Peyer's patch (tissue), 4 donors: ENCODE data around the gene C16orf95.

ENCODE experiments used
- POLR2A ChIP-seq, 2 donors: fragments of 450-650 bp; IDR thresholded peaks; one replicate each; pipeline ENCODE4 v1.5.1; 2017; ENCODE audit warnings: antibody characterized with exemption in 2 of 2, mild to moderate bottlenecking in 2 of 2, moderate library complexity in 2 of 2
- TF ChIP-seq, protein P1 (sequence below), 6 experiments: fragments of 450-650 bp in 4 of 6; fragments of 200-600 bp in 2 of 6; sonication (generic) in 1 of 6; IDR thresholded peaks; one replicate each; pipeline ENCODE4 v1.5.1; 2017 to 2019; ENCODE audit warnings: antibody characterized with exemption in 6 of 6, mild to moderate bottlenecking in 3 of 6, moderate library complexity in 1 of 6

DNA sequence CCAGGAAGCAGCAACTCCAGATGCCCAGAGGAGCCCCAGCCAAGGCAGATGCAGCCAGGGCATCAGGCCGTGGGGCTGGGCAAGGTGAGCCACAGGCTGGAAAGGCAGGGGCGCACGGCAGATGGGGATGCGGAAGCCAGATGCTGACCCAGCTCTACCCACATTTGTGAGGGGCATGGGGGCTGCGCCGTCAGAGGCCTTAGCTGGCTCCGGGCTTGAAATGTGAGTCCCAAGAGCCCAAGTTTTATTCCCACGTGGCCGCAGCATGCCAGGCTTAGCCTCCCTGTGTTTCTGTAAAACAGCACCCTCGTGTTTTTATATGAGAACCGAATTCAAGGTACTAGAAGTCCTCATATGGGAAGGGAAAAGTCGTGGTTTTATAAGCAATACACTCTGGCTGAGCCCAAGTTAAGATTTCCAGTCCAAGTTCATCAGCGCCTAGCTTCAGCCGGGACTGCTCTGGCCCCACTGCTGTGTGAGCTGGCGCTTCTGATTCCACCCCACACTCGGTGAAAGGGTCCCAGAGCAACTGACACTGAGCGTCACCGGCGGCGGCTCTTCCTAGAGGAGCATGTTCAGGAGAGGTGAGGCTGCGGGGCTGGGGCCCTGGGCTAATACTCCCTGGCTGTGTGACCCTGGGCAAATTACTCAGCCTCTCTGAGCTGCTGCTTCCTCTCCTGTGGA, 6.7 kb upstream of the C16orf95 start:
- no peak for TF ChIP-seq POLR2A (IDR thresholded peaks at IDR 0.05)
- TF ChIP-seq, protein P1, sequence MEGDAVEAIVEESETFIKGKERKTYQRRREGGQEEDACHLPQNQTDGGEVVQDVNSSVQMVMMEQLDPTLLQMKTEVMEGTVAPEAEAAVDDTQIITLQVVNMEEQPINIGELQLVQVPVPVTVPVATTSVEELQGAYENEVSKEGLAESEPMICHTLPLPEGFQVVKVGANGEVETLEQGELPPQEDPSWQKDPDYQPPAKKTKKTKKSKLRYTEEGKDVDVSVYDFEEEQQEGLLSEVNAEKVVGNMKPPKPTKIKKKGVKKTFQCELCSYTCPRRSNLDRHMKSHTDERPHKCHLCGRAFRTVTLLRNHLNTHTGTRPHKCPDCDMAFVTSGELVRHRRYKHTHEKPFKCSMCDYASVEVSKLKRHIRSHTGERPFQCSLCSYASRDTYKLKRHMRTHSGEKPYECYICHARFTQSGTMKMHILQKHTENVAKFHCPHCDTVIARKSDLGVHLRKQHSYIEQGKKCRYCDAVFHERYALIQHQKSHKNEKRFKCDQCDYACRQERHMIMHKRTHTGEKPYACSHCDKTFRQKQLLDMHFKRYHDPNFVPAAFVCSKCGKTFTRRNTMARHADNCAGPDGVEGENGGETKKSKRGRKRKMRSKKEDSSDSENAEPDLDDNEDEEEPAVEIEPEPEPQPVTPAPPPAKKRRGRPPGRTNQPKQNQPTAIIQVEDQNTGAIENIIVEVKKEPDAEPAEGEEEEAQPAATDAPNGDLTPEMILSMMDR (IDR thresholded peaks at IDR 0.05), result no peak
